H1 (cell line): ENCODE results near the gene OST4. TPM values are rescaled to one million over a fixed set of nuclear protein-coding genes. Genes with fewer than 3 reads are reported as not detected.

ENCODE experiments used
- ATF2 ChIP-seq: IDR thresholded peaks from 2 replicates; pipeline ENCODE4 v1.6.1; 2012; ENCODE audit warnings: low read length, inconsistent platforms
- BACH1 ChIP-seq: IDR thresholded peaks from 2 replicates; pipeline ENCODE4 v1.6.1; 2012; ENCODE audit warnings: low read length, improper control_type of control experiment
- CBX5 ChIP-seq: fragments of 300-800, 300-1000 bp; sonication (generic); IDR thresholded peaks from 2 replicates; pipeline ENCODE4 v1.7.1; 2016; ENCODE audit warnings: antibody characterized with exemption, low read length, low read depth
- CHD1 ChIP-seq: IDR thresholded peaks from 2 replicates; pipeline ENCODE4 v1.6.1; 2012; ENCODE audit warnings: low read depth, low read length, improper control_type of control experiment
- E2F6 ChIP-seq: IDR thresholded peaks from 2 replicates; pipeline ENCODE4 v1.6.1; 2012; ENCODE audit warnings: inconsistent platforms
- EGR1 ChIP-seq: IDR thresholded peaks from 2 replicates; pipeline ENCODE4 v1.6.1; 2011; ENCODE audit warnings: low read depth, low read length, borderline replicate concordance
- EZH2 ChIP-seq: fragments of 200-600 bp; sonication (generic); IDR thresholded peaks from 2 replicates; pipeline ENCODE4 v1.7.1; 2012; ENCODE audit warnings: low read depth, mild to moderate bottlenecking, moderate library complexity, low read length, inconsistent platforms; ENCODE audit not compliant: severe bottlenecking
- JUND ChIP-seq: IDR thresholded peaks from 2 replicates; pipeline ENCODE4 v1.6.1; 2011; ENCODE audit warnings: mild to moderate bottlenecking, improper control_type of control experiment, low read length
- POLR2A ChIP-seq, 2 experiments: IDR thresholded peaks; 1 replicate in 1 of 2; 2 replicates in 1 of 2; pipeline ENCODE4 v1.6.1; 2011; ENCODE audit warnings: low read depth in 2 of 2, low read length in 2 of 2, mild to moderate bottlenecking in 2 of 2; ENCODE audit errors: control extremely low read depth in 1 of 2
- POLR2AphosphoS5 ChIP-seq: IDR thresholded peaks from 2 replicates; pipeline ENCODE4 v1.6.1; 2011; ENCODE audit warnings: low read depth, low read length
- RAD21 ChIP-seq, 2 experiments: IDR thresholded peaks in 1 of 2; conservative IDR thresholded peaks in 1 of 2; 2 replicates each; pipeline ENCODE4 v1.6.1; 2011; ENCODE audit warnings: low read depth in 2 of 2, low read length in 2 of 2, improper control_type of control experiment in 1 of 2, inconsistent platforms in 1 of 2, mild to moderate bottlenecking in 1 of 2, moderate library complexity in 1 of 2
- SIN3A ChIP-seq, 2 experiments: IDR thresholded peaks in 1 of 2; conservative IDR thresholded peaks in 1 of 2; 2 replicates each; pipeline ENCODE4 v1.6.1; 2011 to 2012; ENCODE audit warnings: low read length in 2 of 2, improper control_type of control experiment in 1 of 2, low read depth in 1 of 2, mild to moderate bottlenecking in 1 of 2
- SP2 ChIP-seq: IDR thresholded peaks from 2 replicates; pipeline ENCODE4 v1.6.1; 2012; ENCODE audit warnings: mild to moderate bottlenecking, low read length, inconsistent platforms
- SUZ12 ChIP-seq: fragments of 200-600 bp; sonication (generic); IDR thresholded peaks from 2 replicates; pipeline ENCODE4 v1.6.1; 2012; ENCODE audit warnings: mild to moderate bottlenecking, inconsistent platforms, low read length, moderate library complexity, mixed read lengths
- TBP ChIP-seq: IDR thresholded peaks from 2 replicates; pipeline ENCODE4 v1.6.1; 2011; ENCODE audit warnings: low read depth, low read length, improper control_type of control experiment
- TEAD4 ChIP-seq: IDR thresholded peaks from 2 replicates; pipeline ENCODE4 v1.6.1; 2012; ENCODE audit warnings: low read depth, low read length, inconsistent platforms, mixed read lengths
- USF2 ChIP-seq: IDR thresholded peaks from 2 replicates; pipeline ENCODE4 v1.6.1; 2011; ENCODE audit warnings: low read length, improper control_type of control experiment
- ZNF274 ChIP-seq: IDR thresholded peaks from 2 replicates; pipeline ENCODE4 v1.7.0; 2012; ENCODE audit warnings: low read length, borderline replicate concordance; ENCODE audit errors: extremely low read depth
- polyA plus RNA-seq, 7 experiments: library from polyadenylated mRNA; depleted of rRNA in 3 of 7; stranded (reverse) in 5 of 7; unstranded in 2 of 7; fragments of >200 nt in 5 of 7; fragments of 200-250 nt in 2 of 7; gene quantifications; 1 replicate in 5 of 7; 2 replicates in 1 of 7; 4 replicates in 1 of 7; pipeline versions ENCODE4 v1.2.1 to v1.2.3, GENCODE V29; 2011 to 2013; ENCODE audit warnings: missing spikeins in 2 of 7, mixed read lengths in 2 of 7
- total RNA-seq: library from RNA; stranded (reverse); fragmentation: NEBNext Ultra II Directional; extraction: Animal tissue kit (Norgen Biotek cat#: 25700); gene quantifications from 2 replicates; pipeline ENCODE4 v1.2.1, GENCODE V29; 2021
- TF ChIP-seq, protein P1 (sequence below): IDR thresholded peaks from 2 replicates; pipeline ENCODE4 v1.6.1; 2012; ENCODE audit warnings: inconsistent platforms

OST4 gene
- total and polyA plus RNA-seq, 2 of the 8 experiments (the other 6 are each of a cell fraction or from before 2014, with no cell fraction given) = 225 to 865 TPM

DNA sequence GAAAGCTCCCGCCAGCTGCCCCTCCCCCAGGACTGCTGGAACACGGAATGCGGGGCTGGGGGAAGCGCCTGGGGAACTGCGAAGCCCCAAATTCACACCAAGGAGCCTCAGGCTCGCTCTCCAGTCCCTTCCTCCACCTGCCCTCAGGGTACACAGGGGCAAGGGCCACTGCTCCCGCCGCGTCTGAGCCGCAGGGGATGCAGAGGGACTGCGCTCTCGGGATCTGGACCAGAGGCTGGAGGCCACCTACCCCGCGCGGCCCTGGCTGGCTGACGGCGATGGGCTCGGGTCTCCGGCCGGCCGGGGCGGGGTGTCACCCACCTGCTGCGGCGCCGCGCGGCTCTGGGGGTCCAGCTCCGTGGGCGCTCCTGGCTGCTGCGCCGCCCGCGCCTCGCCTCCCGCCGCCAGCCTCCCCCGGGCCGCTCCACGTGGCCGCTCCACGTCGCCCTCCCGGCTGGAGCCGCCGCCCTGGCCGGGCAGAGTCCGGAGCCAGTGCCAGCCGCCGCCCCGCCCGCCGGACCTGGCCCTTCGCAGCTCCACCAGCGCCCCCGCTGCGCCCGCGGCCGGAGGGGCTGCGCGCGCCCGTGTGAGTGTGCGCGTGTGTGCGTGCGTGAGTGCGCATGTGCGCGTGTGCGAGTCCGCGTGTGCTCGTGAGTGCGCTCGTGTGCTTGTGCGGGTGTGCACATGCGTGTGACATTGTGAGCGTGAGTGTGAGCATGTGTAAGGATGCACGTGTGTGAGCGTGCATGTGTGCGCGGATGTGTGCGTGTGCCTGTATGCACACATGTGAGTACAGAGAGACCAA, 47.3 kb upstream of the OST4 start, which contains the start of gene CGREF1 (continued):
- TF ChIP-seq BACH1 (peak; percentile 24; the same call in 1 of the 2 replicates), POLR2AphosphoS5 (no peak), SUZ12 (peak; percentile 69), TEAD4 (0 out of 2 replicates have a peak, but pooled peaks have one; percentile 11), SP2 (no peak), SIN3A (conservative IDR thresholded peaks at IDR 0.05 in 1 of 2, IDR thresholded peaks at IDR 0.05 in 1 of 2; ENCODE audit: low read depth in 1 of 2, low read length in 2 of 2) (no peak), CHD1 (no peak), EGR1 (no peak), ZNF274 (no peak), ATF2 (no peak), EZH2 (peak; percentile 48), TBP (no peak), CBX5 (no peak), RAD21 (IDR thresholded peaks at IDR 0.05 in 1 of 2, conservative IDR thresholded peaks at IDR 0.05 in 1 of 2; ENCODE audit: low read depth in 2 of 2, low read length in 2 of 2) (no peak), JUND (no peak), E2F6 (peak; percentile 74), USF2 (no peak), POLR2A (IDR thresholded peaks at IDR 0.05; ENCODE audit: control extremely low read depth in 1 of 2, low read depth in 2 of 2, low read length in 2 of 2) (no peak)
- TF ChIP-seq, protein P1, sequence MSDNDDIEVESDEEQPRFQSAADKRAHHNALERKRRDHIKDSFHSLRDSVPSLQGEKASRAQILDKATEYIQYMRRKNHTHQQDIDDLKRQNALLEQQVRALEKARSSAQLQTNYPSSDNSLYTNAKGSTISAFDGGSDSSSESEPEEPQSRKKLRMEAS = peak; percentile 76
